Heart left ventricle (tissue), 16 donors: ENCODE measurements around the gene TMEM150B. TPM values are rescaled to one million over a fixed set of nuclear protein-coding genes. Genes with fewer than 3 reads are reported as not detected.

Experiments
- ATAC-seq, 4 donors: fragments of 200-7000 bp; cut with Tn5 transposase; one replicate each; pipeline ENCODE4 v1.9.1; 2020 to 2022; ENCODE audit warnings: moderate library complexity in 4 of 4, mild to moderate bottlenecking in 3 of 4, moderate number of reproducible peaks in 1 of 4
- DNase-seq, 5 donors: peaks; one replicate each; pipeline ENCODE4 v3.0.0-alpha.2; 2020
- H3K27ac ChIP-seq, 12 donors: fragments of 200-600 bp; sonication (generic) in 4 of 12; one replicate each; pipeline versions ENCODE4 v1.5.0 to v1.8.0; 2016 to 2022; ENCODE audit warnings: mild to moderate bottlenecking in 2 of 12
- H3K27me3 ChIP-seq, 9 donors: fragments of 200-600 bp; sonication (generic) in 2 of 9; one replicate each; pipeline versions ENCODE4 v1.5.1 to v1.8.0; 2016 to 2022; ENCODE audit warnings: mild to moderate bottlenecking in 3 of 9
- H3K36me3 ChIP-seq, 9 donors: fragments of 200-600 bp; sonication (generic) in 2 of 9; one replicate each; pipeline versions ENCODE4 v1.5.0 to v1.8.0; 2018 to 2022; ENCODE audit warnings: mild to moderate bottlenecking in 2 of 9
- H3K4me1 ChIP-seq, 12 donors: fragments of 200-600 bp; sonication (generic) in 4 of 12; one replicate each; pipeline versions ENCODE4 v1.5.0 to v1.8.0; 2016 to 2022; ENCODE audit warnings: mild to moderate bottlenecking in 3 of 12
- H3K4me3 ChIP-seq, 12 donors: fragments of 200-600 bp; sonication (generic) in 4 of 12; one replicate each; pipeline versions ENCODE4 v1.5.0 to v1.8.0; 2017 to 2022; ENCODE audit warnings: mild to moderate bottlenecking in 9 of 12, moderate library complexity in 4 of 12
- H3K9me3 ChIP-seq, 12 donors: fragments of 200-600 bp; sonication (generic) in 4 of 12; one replicate each; pipeline versions ENCODE4 v1.5.0 to v1.8.0; 2016 to 2022; ENCODE audit warnings: mild to moderate bottlenecking in 1 of 12
- CTCF ChIP-seq, 12 donors: fragments of 200-600 bp; sonication (generic) in 4 of 12; IDR thresholded peaks; one replicate each; pipeline versions ENCODE4 v1.5.0 to v1.8.0; 2018 to 2022; ENCODE audit warnings: antibody characterized with exemption in 12 of 12, mild to moderate bottlenecking in 5 of 12
- POLR2A ChIP-seq, 2 donors: fragments of 450-650 bp; IDR thresholded peaks; one replicate each; pipeline ENCODE4 v1.6.1; 2017; ENCODE audit warnings: antibody characterized with exemption in 2 of 2, mild to moderate bottlenecking in 2 of 2, moderate library complexity in 2 of 2
- WGBS, 4 donors: extraction: QIAGEN DNeasy Blood & Tissue Kit in 2 of 4; methylation state at CpG; one replicate each; pipeline versions ENCODE4 v1.1.5 to v1.1.7; 2013 to 2018; 5-methylcytosine and 5-hydroxymethylcytosine counted together
- intact Hi-C, 10 donors: fragments of 100-400 bp; cut with DNase I; formaldehyde crosslinking; loops; one replicate each; pipeline versions ENCODE4 v1.11.1 to v1.14.2; 2022
- polyA plus RNA-seq, 2 donors: library from polyadenylated mRNA; stranded (reverse); fragments of 200-250 nt; gene quantifications; one replicate each; pipeline ENCODE4 v1.2.3, GENCODE V29; 2013
- total RNA-seq, 9 donors: library from RNA; depleted of rRNA in 2 of 9; stranded (reverse); fragments of >200 nt in 2 of 9; fragmentation: NEBNext Ultra II Directional in 3 of 9; extraction: Animal tissue kit (Norgen Biotek cat#: 25700) in 3 of 9; gene quantifications; one replicate each; pipeline versions ENCODE4 v1.1.0 to v1.2.4, GENCODE V29; 2016 to 2023
- donor health status: ischemic (EF 13 %, LVEDD 7.1; RV severe dilation, severe dysfunction).
- donor health status: healthy with polysubstance abuse.
- donor health status: DM: no; HTN: yes; CAD: no.
- donor health status: DM: no; HTN: no; CAD: no.
- donor health status: ischemic (EF 25% LVEDD 6.9; RV normal size, moderate dysfunction).
- donor health status: ischemic (EF 25% LVEDD 5.7; RV mildly dilated, moderate dysfunction).
- donor health status: healthy.
- donor health status: DM: yes; HTN: yes; CAD: no.
- donor health status: ischemic (EF 35%, LVEDD 5.7; RV mildly dilated, moderate dysfunction).
- donor health status: nonischemic (EF 11% LVEDD 7.7; RV severe dilation, severe dysfunction).
- donor health status: DM: yes; HTN: yes; CAD: no.
- donor health status: PGD.
- donor health status: ischemic (EF 29% LVEDD 5.4; RV normal size, mild dysfunction).
- donor health status: nonischemic (EF 23%, LVEDD 6.1; RV moderate dilation, normal function).

Gene TMEM150B
- total and polyA plus RNA-seq, 11 donors, result 0.43 to 14.1 (median 0.99) TPM; not detected in 1

- H3K36me3 ChIP-seq, result no peaks in the 10 kb centered on the region
- 57 to 72% (median 61%) methylated on average over 31 to 32 of the region's 32 CpGs for WGBS, 4 donors
- H3K27ac ChIP-seq, result no peak overlapping the region
- peaks cover 0 to 7% (median 4%) of the 10 kb centered on the region in 12 donors for H3K4me1 ChIP-seq
- no peak for TF ChIP-seq POLR2A (IDR thresholded peaks at IDR 0.05)
- TF ChIP-seq CTCF (IDR thresholded peaks at IDR 0.05), result no peak
- DNase-seq (no peak), ATAC-seq (no peak)
- intact Hi-C loops, result no loop called here
- H3K4me3 ChIP-seq, result no peak overlapping the region
- H3K9me3 ChIP-seq, result no peaks in the 10 kb centered on the region
- peaks cover 1 to 30% (median 14%) of the 10 kb centered on the region in 9 donors for H3K27me3 ChIP-seq
Measured at GRCh38 chr19:55358943-55359908, 34.1 kb upstream of the TMEM150B start.

DNA sequence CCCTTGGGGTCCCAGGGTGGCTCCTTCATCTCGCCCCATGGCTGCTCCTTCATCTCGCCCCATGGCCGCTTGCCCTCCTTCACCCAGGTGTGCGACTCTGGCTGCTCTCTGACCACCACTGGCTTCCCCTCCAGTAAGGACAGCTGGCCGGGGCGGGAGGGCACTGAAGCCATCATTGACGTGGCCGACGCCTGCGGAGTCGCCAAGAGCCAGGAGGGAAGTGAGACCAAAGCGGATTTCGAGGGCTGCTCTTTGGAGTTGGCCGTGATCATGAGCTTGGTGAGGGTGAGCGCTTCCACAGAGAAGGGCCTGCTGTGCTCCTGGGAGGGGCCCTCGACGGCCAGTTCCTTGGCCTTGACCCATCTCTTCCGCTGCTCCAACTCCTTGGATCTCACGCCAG lies 33.4 kb upstream of the TMEM150B start:
- H3K27ac ChIP-seq, result no peak overlapping the region
- no peaks in the 10 kb centered on the region for H3K9me3 ChIP-seq
- TF ChIP-seq CTCF (IDR thresholded peaks at IDR 0.05), result no peak
- TF ChIP-seq POLR2A (IDR thresholded peaks at IDR 0.05), result no peak
- DNase-seq (no peak), ATAC-seq (no peak)
- H3K27me3 ChIP-seq, result peaks cover 7 to 38% (median 21%) of the 10 kb centered on the region in 9 donors
- H3K4me3 ChIP-seq, result no peak overlapping the region
- intact Hi-C loops, result no loop called here
- peaks cover 0 to 14% (median 10%) of the 10 kb centered on the region in 12 donors for H3K4me1 ChIP-seq
- H3K36me3 ChIP-seq, result no peaks in the 10 kb centered on the region
- WGBS, 4 donors, result 85 to 88% (median 88%) methylated on average over 11 to 19 of the region's 19 CpGs

DNA sequence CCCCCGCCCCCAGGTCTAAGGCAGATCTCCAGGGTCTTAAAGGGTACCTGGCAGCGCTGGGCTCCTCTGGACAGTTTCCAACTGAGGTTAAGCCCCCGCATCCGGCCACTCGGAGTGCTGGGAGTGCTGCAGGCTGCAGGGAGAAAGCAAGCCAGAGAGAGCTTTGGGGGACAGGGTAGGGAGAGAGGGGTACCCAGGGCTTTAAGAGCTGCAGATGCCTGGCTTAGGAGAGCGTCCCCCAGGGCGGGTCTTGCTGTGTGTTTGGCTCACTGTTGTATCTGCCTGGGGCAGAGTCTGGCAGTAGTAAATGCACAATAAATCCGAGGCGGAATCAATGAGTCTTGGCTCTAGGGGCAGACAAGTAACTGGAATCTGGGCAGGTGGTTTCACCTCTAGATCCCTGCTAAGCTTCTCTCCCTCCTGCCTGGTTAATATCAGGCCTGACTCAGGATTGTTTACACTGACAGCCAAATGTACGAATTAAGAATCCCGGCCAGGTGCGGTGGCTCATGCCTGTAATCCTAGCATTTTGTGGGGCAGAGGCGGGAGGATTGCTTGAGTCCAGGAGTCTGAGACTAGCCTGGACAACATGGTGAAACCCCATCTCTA lies 30.2 kb upstream of the TMEM150B start:
- Histone ChIP-seq H3K9me3 (no peaks in the 10 kb centered on the region), H3K4me3 (no peak overlapping the region), H3K27me3 (peaks cover 10 to 69% (median 46%) of the 10 kb centered on the region in 9 donors), H3K4me1 (peaks cover 0 to 19% (median 14%) of the 10 kb centered on the region in 12 donors), H3K27ac (no peak overlapping the region), H3K36me3 (no peaks in the 10 kb centered on the region)
- 32 to 45% (median 36%) methylated on average over 12 to 13 of the region's 13 CpGs for WGBS, 4 donors
- ATAC-seq (no peak), DNase-seq (no peak)
- TF ChIP-seq CTCF (IDR thresholded peaks at IDR 0.05) (no peak), POLR2A (IDR thresholded peaks at IDR 0.05) (no peak)
- intact Hi-C loops, result no loop called here

- TF ChIP-seq CTCF (IDR thresholded peaks at IDR 0.05) (no peak), POLR2A (IDR thresholded peaks at IDR 0.05) (no peak)
- WGBS, 4 donors, result 0 to 4% (median 2%) methylated on average over 9 to 42 of the region's 43 CpGs
- ATAC-seq (no peak), DNase-seq (no peak)
- H3K36me3 ChIP-seq, result no peaks in the 10 kb centered on the region
- no peak within 1 kb of the TSS for H3K27ac ChIP-seq
- H3K27me3 ChIP-seq, result peaks cover 10 to 75% (median 47%) of the 10 kb centered on the region in 9 donors
- intact Hi-C loops, result no loop called here
- peak within 1 kb of the TSS in 11 of 12 donors; percentile 13 to 56 (median 35) for H3K4me3 ChIP-seq
- H3K4me1 ChIP-seq, result peaks cover 0 to 19% (median 14%) of the 10 kb centered on the region in 12 donors
- no peaks in the 10 kb centered on the region for H3K9me3 ChIP-seq
Measured at GRCh38 chr19:55354698-55355212, 29.6 kb upstream of the TMEM150B start, which contains the start of gene COX6B2. TSS of gene COX6B2 (minus strand) at chr19:55354719. CDS start at chr19:55354521, 198 bp downstream.
